GM23248 (cell line): Measurements from ENCODE around the gene NOS1AP. TPM values are rescaled to one million over a fixed set of nuclear protein-coding genes. Genes with fewer than 3 reads are reported as not detected.
A peak's percentile ranks its signal among the peaks of the same experiment; 100 is the strongest.

Experiments used
- DNase-seq: peaks from one replicate; pipeline ENCODE4 v3.0.0-alpha.2; 2015
- H2AFZ ChIP-seq: fragments of 200-600 bp; sonication (generic); 2 replicates; pipeline ENCODE4 v1.6.1; 2016; ENCODE audit warnings: antibody characterized with exemption
- H3F3A ChIP-seq: fragments of 200-600 bp; sonication (generic); 2 replicates; pipeline ENCODE4 v1.6.1; 2016; ENCODE audit warnings: mild to moderate bottlenecking, antibody characterized with exemption, mixed run types; ENCODE audit not compliant: insufficient read depth
- H3K27ac ChIP-seq: fragments of 200-600 bp; sonication (generic); 2 replicates; pipeline ENCODE4 v1.5.1; 2016; ENCODE audit warnings: mild to moderate bottlenecking
- H3K27me3 ChIP-seq: fragments of 200-600 bp; sonication (generic); replicated peaks from 2 replicates; pipeline ENCODE4 v1.6.1; 2016; ENCODE audit warnings: mild to moderate bottlenecking; ENCODE audit not compliant: insufficient read depth
- H3K36me3 ChIP-seq: fragments of 200-600 bp; sonication (generic); 2 replicates; pipeline ENCODE4 v1.6.1; 2016; ENCODE audit warnings: low read depth, mild to moderate bottlenecking
- H3K4me1 ChIP-seq: fragments of 200-600 bp; sonication (generic); 2 replicates; pipeline ENCODE4 v1.6.1; 2016; ENCODE audit warnings: mild to moderate bottlenecking; ENCODE audit not compliant: insufficient read depth
- H3K4me2 ChIP-seq: fragments of 200-600 bp; sonication (generic); one replicate; pipeline ENCODE4 v1.6.1; 2016; ENCODE audit warnings: mild to moderate bottlenecking; ENCODE audit not compliant: unreplicated experiment
- H3K4me3 ChIP-seq: fragments of 200-600 bp; sonication (generic); 2 replicates; pipeline ENCODE4 v1.5.1; 2016; ENCODE audit warnings: mild to moderate bottlenecking
- H3K79me2 ChIP-seq: fragments of 200-600 bp; sonication (generic); 2 replicates; pipeline ENCODE4 v1.6.1; 2016; ENCODE audit warnings: mild to moderate bottlenecking; ENCODE audit not compliant: insufficient read depth
- H3K9ac ChIP-seq: fragments of 200-600 bp; sonication (generic); 2 replicates; pipeline ENCODE4 v1.6.1; 2016; ENCODE audit warnings: mild to moderate bottlenecking
- H3K9me2 ChIP-seq: fragments of 200-600 bp; sonication (generic); 2 replicates; pipeline ENCODE4 v1.6.1; 2016; ENCODE audit warnings: mixed run types, mild to moderate bottlenecking, moderate library complexity; ENCODE audit not compliant: insufficient read depth
- H3K9me3 ChIP-seq: fragments of 200-600 bp; sonication (generic); one replicate; pipeline ENCODE4 v1.6.1; 2017; ENCODE audit warnings: low read depth
- H4K20me1 ChIP-seq: fragments of 200-600 bp; sonication (generic); 2 replicates; pipeline ENCODE4 v1.6.0; 2016; ENCODE audit not compliant: insufficient read depth
- EZH2 ChIP-seq: fragments of 200-600 bp; sonication (generic); IDR thresholded peaks from 2 replicates; pipeline ENCODE4 v1.6.1; 2018; ENCODE audit warnings: antibody characterized with exemption, mild to moderate bottlenecking; ENCODE audit not compliant: insufficient read depth, poor library complexity, severe bottlenecking
- EZH2phosphoT487 ChIP-seq: fragments of 200-600 bp; sonication (generic); IDR thresholded peaks from 2 replicates; pipeline ENCODE4 v1.6.1; 2018; ENCODE audit warnings: antibody characterized with exemption, moderate library complexity, mild to moderate bottlenecking, low read depth; ENCODE audit not compliant: insufficient read depth
- WGBS, 2 experiments: methylation state at CpG; one replicate each; pipeline ENCODE4 v1.1.6; 2015 to 2017; ENCODE audit warnings: low lambda C conversion rate in 2 of 2, low coverage in 1 of 2; ENCODE audit errors: missing lambda C conversion rate in 2 of 2; 5-methylcytosine and 5-hydroxymethylcytosine counted together
- in situ Hi-C: fragments of 300-500 bp; cut with MboI; formaldehyde crosslinking; loops from 2 replicates; pipeline ENCODE4 v1.15.0; 2020
- polyA plus RNA-seq: library from polyadenylated mRNA; unstranded; fragments of >200 nt; fragmentation: Nextera tagmentation; extraction: Ambion mirVana; gene quantifications from 2 replicates; pipeline ENCODE4 v1.2.1, GENCODE V29; 2016
- total RNA-seq: library from RNA; depleted of rRNA; stranded (reverse); fragments of >200 nt; shearing (Covaris generic); gene quantifications from 2 replicates; pipeline ENCODE4 v1.2.3, GENCODE V29; 2014

The NOS1AP gene
- total and polyA plus RNA-seq, 2 experiments from 2014 or later, result 0.18 TPM; not detected in 1

DNA sequence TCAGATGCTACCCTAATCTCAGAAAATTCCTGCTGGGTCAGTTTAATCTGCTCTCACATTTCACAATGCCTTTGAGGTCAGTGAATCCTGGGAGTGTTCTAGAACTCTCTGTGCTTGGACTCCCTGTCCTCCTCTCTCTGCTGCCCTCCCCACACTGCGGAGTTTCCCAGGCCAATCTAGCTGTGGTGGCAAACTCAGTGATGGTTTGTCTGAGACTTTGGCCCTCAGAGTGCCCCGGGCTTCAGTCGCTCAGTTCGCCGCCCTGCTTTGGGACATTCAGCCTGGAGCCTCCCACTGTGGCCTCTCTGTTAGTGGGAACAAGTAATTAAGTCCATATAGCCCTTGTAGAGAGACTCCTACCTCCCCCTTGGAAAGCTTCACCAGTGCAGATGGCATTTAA, 319.1 kb downstream of the NOS1AP start:
- Histone ChIP-seq H3K9me2 (no peaks in the 10 kb centered on the region), H3K36me3 (no peaks in the 10 kb centered on the region), H3K9me3 (no peaks in the 10 kb centered on the region), H4K20me1 (no peaks in the 10 kb centered on the region), H3K4me2 (no peak overlapping the region), H3F3A (no peaks in the 10 kb centered on the region), H3K79me2 (no peaks in the 10 kb centered on the region), H3K27ac (no peak overlapping the region), H3K9ac (no peak overlapping the region), H3K4me1 (0 out of 2 replicates have a peak, but pooled peaks cover 3% of the 10 kb centered on the region), H3K4me3 (no peak overlapping the region), H3K27me3 (peaks cover 6% of the 10 kb centered on the region; the same call in 1 of the 2 replicates), H2AFZ (no peak overlapping the region)
- WGBS, 2 experiments, result 43 to 57% methylated on average over 5 of the region's 5 CpGs
- TF ChIP-seq EZH2phosphoT487 (no peak), EZH2 (no peak)
- DNase-seq, result no peak
- in situ Hi-C loops, result loop anchor here (10.0 kb wide), 1 partner anchor 334 kb away; no protein-coding TSS in a partner anchor

DNA sequence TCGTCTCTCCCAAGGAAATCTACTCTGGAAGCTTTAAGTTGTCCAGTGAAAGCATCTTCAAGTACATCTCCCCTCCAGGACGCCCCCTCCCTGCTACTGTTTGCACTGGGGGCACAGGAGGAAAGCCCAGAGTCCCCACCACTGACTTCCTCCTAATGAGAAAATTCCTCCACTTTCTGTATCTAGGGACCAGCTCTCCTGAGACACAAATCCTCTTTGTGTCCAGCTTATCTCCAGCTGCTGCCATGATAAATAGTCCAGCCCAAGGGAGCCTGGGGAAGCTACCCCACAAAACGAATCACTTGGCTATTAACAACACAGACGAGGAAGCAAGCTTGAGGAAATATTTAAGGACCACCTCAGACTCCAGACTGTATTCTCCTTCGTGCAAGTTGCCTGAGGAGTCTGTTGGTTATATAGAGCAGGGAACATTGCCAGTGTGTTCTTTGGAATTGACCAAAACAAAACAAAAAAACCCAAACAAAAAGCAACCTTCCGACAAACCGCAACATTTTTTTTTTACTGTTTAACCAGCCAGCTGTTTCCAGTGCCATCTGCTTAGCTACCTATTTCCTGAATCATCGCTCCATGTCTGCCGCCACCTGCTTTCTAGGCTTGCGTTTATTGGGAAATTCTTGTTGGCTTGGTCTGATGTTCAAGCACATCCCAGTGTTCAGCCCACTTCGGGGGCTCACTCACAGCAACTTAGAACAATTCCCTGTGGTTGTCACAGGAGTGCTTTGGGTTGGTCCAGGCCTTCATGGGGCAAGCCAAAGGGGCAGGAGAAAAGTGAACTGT, 319.7 kb downstream of the NOS1AP start:
- TF ChIP-seq EZH2phosphoT487 (no peak), EZH2 (no peak)
- no peaks in the 10 kb centered on the region for H4K20me1 ChIP-seq
- no peak overlapping the region for H3K4me2 ChIP-seq
- in situ Hi-C loops, result loop anchor here (10.0 kb wide), 1 partner anchor 334 kb away; no protein-coding TSS in a partner anchor
- H3F3A ChIP-seq, result no peaks in the 10 kb centered on the region
- peaks cover 6% of the 10 kb centered on the region; the same call in 1 of the 2 replicates for H3K27me3 ChIP-seq
- H3K9ac ChIP-seq, result no peak overlapping the region
- no peaks in the 10 kb centered on the region for H3K9me3 ChIP-seq
- no peak overlapping the region for H3K27ac ChIP-seq
- no peaks in the 10 kb centered on the region for H3K9me2 ChIP-seq
- no peaks in the 10 kb centered on the region for H3K79me2 ChIP-seq
- H3K4me1 ChIP-seq, result 0 out of 2 replicates have a peak, but pooled peaks cover 3% of the 10 kb centered on the region
- no peak overlapping the region for H2AFZ ChIP-seq
- no peaks in the 10 kb centered on the region for H3K36me3 ChIP-seq
- 45 to 47% methylated on average over 11 of the region's 11 CpGs for WGBS, 2 experiments
- no peak overlapping the region for H3K4me3 ChIP-seq
- peak; percentile 48 for DNase-seq

GRCh38 chr1:162389971-162390370, 320.5 kb downstream of the NOS1AP start:
- H3K27me3 ChIP-seq, result peaks cover 6% of the 10 kb centered on the region; the same call in 1 of the 2 replicates
- in situ Hi-C loops, result loop anchor here (10.0 kb wide), 1 partner anchor 335 kb away; no protein-coding TSS in a partner anchor
- H3K79me2 ChIP-seq, result no peaks in the 10 kb centered on the region
- no peaks in the 10 kb centered on the region for H3K36me3 ChIP-seq
- no peaks in the 10 kb centered on the region for H3K9me3 ChIP-seq
- no peak overlapping the region for H2AFZ ChIP-seq
- H3F3A ChIP-seq, result no peaks in the 10 kb centered on the region
- H3K9ac ChIP-seq, result no peak overlapping the region
- H3K4me2 ChIP-seq, result no peak overlapping the region
- WGBS, 2 experiments, result 77 to 82% methylated on average over 9 of the region's 9 CpGs
- 0 out of 2 replicates have a peak, but pooled peaks cover 3% of the 10 kb centered on the region for H3K4me1 ChIP-seq
- H4K20me1 ChIP-seq, result no peaks in the 10 kb centered on the region
- H3K4me3 ChIP-seq, result no peak overlapping the region
- no peaks in the 10 kb centered on the region for H3K9me2 ChIP-seq
- no peak overlapping the region for H3K27ac ChIP-seq
- DNase-seq, result no peak
- no peak for TF ChIP-seq EZH2phosphoT487
- no peak for TF ChIP-seq EZH2

GRCh38 chr1:162390396-162391185, 321.1 kb downstream of the NOS1AP start:
- H3K36me3 ChIP-seq, result no peaks in the 10 kb centered on the region
- no peaks in the 10 kb centered on the region for H4K20me1 ChIP-seq
- H3F3A ChIP-seq, result no peaks in the 10 kb centered on the region
- H3K4me2 ChIP-seq, result no peak overlapping the region
- no peaks in the 10 kb centered on the region for H3K9me3 ChIP-seq
- no peak overlapping the region for H2AFZ ChIP-seq
- H3K4me1 ChIP-seq, result 0 out of 2 replicates have a peak, but pooled peaks cover 3% of the 10 kb centered on the region
- H3K9me2 ChIP-seq, result no peaks in the 10 kb centered on the region
- in situ Hi-C loops, result no loop called here
- TF ChIP-seq EZH2 (no peak), EZH2phosphoT487 (no peak)
- H3K79me2 ChIP-seq, result no peaks in the 10 kb centered on the region
- H3K27me3 ChIP-seq, result peaks cover 6% of the 10 kb centered on the region; the same call in 1 of the 2 replicates
- H3K9ac ChIP-seq, result no peak overlapping the region
- WGBS, 2 experiments, result 67 to 78% methylated on average over 13 to 15 of the region's 15 CpGs
- DNase-seq, result no peak
- H3K27ac ChIP-seq, result no peak overlapping the region
- H3K4me3 ChIP-seq, result no peak overlapping the region
